Keratinocyte (primary cell): ENCODE data around the gene EPB41.

Experiments
- CTCF ChIP-seq, 3 experiments: IDR thresholded peaks in 1 of 3; conservative IDR thresholded peaks in 1 of 3; optimal IDR thresholded peaks in 1 of 3; 2 replicates in 2 of 3; 3 replicates in 1 of 3; pipeline versions ENCODE3 to v1.5.1; 2011; ENCODE audit warnings: low read length in 3 of 3, mild to moderate bottlenecking in 3 of 3, moderate library complexity in 2 of 3, control low read depth in 1 of 3, inconsistent platforms in 1 of 3; ENCODE audit not compliant: insufficient read depth in 2 of 3; ENCODE audit errors: extremely low read depth in 1 of 3
- EZH2 ChIP-seq: IDR thresholded peaks from one replicate; pipeline ENCODE4 v1.6.1; 2012; ENCODE audit warnings: inconsistent platforms, mild to moderate bottlenecking, low read length, moderate library complexity

GRCh38 chr1:28909198-28909597 is 5.2 kb upstream of the EPB41 start:
- TF ChIP-seq CTCF (optimal IDR thresholded peaks at IDR 0.05 in 1 of 3, IDR thresholded peaks at IDR 0.05 in 1 of 3, conservative IDR thresholded peaks at IDR 0.05 in 1 of 3; ENCODE audit: extremely low read depth in 1 of 3, insufficient read depth in 2 of 3, low read length in 3 of 3) (no peak), EZH2 (no peak)
